H1 (cell line): ENCODE measurements around the gene CACNB2. TPM values are rescaled to one million over a fixed set of nuclear protein-coding genes. Genes with fewer than 3 reads are reported as not detected.

Source experiments
- CTCF ChIA-PET: fragments of 300-600 bp; sonication (Branson Sonifier 250); formaldehyde crosslinking; loops from one replicate; lab custom pipeline; 2021; ENCODE audit not compliant: partially characterized antibody; lab: Charles Lee
- POLR2A ChIA-PET: fragments of 300-600 bp; sonication (Branson Sonifier 250); formaldehyde crosslinking; loops from one replicate; lab custom pipeline; 2021; ENCODE audit warnings: inconsistent platforms; ENCODE audit not compliant: partially characterized antibody; lab: Charles Lee
- DNase-seq, 2 experiments: peaks; one replicate each; pipeline versions ENCODE4 v3.0.0 to v3.0.0-alpha.2; 2010 to 2022; ENCODE audit warnings: low spot score in 2 of 2, low read depth in 1 of 2, mixed read lengths in 1 of 2
- FAIRE-seq: peaks from 2 replicates; lab custom pipeline; 2011; peaks lifted over from hg19 to GRCh38; lab: Jason Lieb, UNC
- H2AFZ ChIP-seq: 2 replicates; pipeline ENCODE4 v1.8.1; 2012; ENCODE audit warnings: low read length, inconsistent platforms
- H2AK5ac ChIP-seq: 2 replicates; pipeline ENCODE4 v1.6.1; 2013; ENCODE audit warnings: low read depth, low read length
- H2BK120ac ChIP-seq: replicated peaks from 2 replicates; pipeline ENCODE3; 2013; ENCODE audit warnings: low read depth, low read length, inconsistent platforms
- H2BK12ac ChIP-seq: 2 replicates; pipeline ENCODE4 v1.6.1; 2013; ENCODE audit warnings: low read depth, low read length
- H2BK15ac ChIP-seq: 2 replicates; pipeline ENCODE4 v1.6.1; 2013; ENCODE audit warnings: low read length
- H2BK20ac ChIP-seq: 2 replicates; pipeline ENCODE4 v1.6.1; 2013; ENCODE audit warnings: low read length
- H2BK5ac ChIP-seq: 2 replicates; pipeline ENCODE4 v1.6.1; 2013; ENCODE audit warnings: low read depth, low read length
- H3K14ac ChIP-seq: 2 replicates; pipeline ENCODE4 v1.6.1; 2013; ENCODE audit warnings: inconsistent platforms; ENCODE audit not compliant: insufficient read length
- H3K18ac ChIP-seq: 2 replicates; pipeline ENCODE4 v1.6.1; 2013; ENCODE audit warnings: low read length; ENCODE audit errors: extremely low read depth
- H3K23ac ChIP-seq: 2 replicates; pipeline ENCODE4 v1.6.1; 2013; ENCODE audit warnings: inconsistent platforms; ENCODE audit not compliant: insufficient read length
- H3K23me2 ChIP-seq: 2 replicates; pipeline ENCODE4 v1.6.1; 2013; ENCODE audit warnings: low read depth, low read length
- H3K27ac ChIP-seq: 2 replicates; pipeline ENCODE4 v1.6.1; 2011; ENCODE audit warnings: low read depth, low read length, inconsistent platforms
- H3K27me3 ChIP-seq, 4 experiments: replicated peaks in 1 of 4; 1 replicate in 1 of 4; 2 replicates in 3 of 4; pipeline versions ENCODE4 v1.6.1 to v1.8.1; 2011 to 2013; ENCODE audit warnings: low read length in 3 of 4, mild to moderate bottlenecking in 3 of 4, inconsistent platforms in 2 of 4, mixed read lengths in 2 of 4, moderate library complexity in 1 of 4; ENCODE audit not compliant: control insufficient read depth in 3 of 4, insufficient read depth in 3 of 4; ENCODE audit errors: extremely low read depth in 1 of 4
- H3K36me3 ChIP-seq, 4 experiments: 2 replicates each; pipeline versions ENCODE4 v1.6.1 to v1.8.1; 2011 to 2013; ENCODE audit warnings: mild to moderate bottlenecking in 4 of 4, low read length in 3 of 4, moderate library complexity in 2 of 4, control low read depth in 1 of 4, inconsistent platforms in 1 of 4; ENCODE audit not compliant: insufficient read depth in 4 of 4, control insufficient read depth in 2 of 4
- H3K4ac ChIP-seq: replicated peaks from 2 replicates; pipeline ENCODE3; 2013; ENCODE audit warnings: low read length, low read depth, mixed read lengths, inconsistent platforms; ENCODE audit not compliant: insufficient read length
- H3K4me1 ChIP-seq, 4 experiments: replicated peaks in 1 of 4; 1 replicate in 1 of 4; 2 replicates in 3 of 4; pipeline versions ENCODE4 v1.6.1 to v1.8.1; 2011 to 2013; ENCODE audit warnings: low read length in 3 of 4, inconsistent platforms in 2 of 4, mixed read lengths in 1 of 4; ENCODE audit not compliant: insufficient read depth in 4 of 4, control insufficient read depth in 3 of 4
- H3K4me2 ChIP-seq, 2 experiments: 2 replicates each; pipeline versions ENCODE4 v1.6.1 to v1.8.1; 2011 to 2013; ENCODE audit warnings: low read depth in 2 of 2, low read length in 2 of 2, control low read depth in 1 of 2, inconsistent platforms in 1 of 2, mild to moderate bottlenecking in 1 of 2; ENCODE audit not compliant: insufficient read depth in 1 of 2
- H3K4me3 ChIP-seq, 4 experiments: fragments of 200-600, 300-600 bp in 1 of 4; sonication (generic), shearing (Covaris generic), sonication (Bioruptor Twin) in 1 of 4; 2 replicates each; pipeline versions ENCODE4 v1.5.1 to v1.8.1; 2011 to 2016; ENCODE audit warnings: low read length in 4 of 4, low read depth in 3 of 4, control low read depth in 2 of 4, inconsistent platforms in 2 of 4, mild to moderate bottlenecking in 2 of 4, mixed read lengths in 1 of 4, moderate library complexity in 1 of 4; ENCODE audit not compliant: insufficient read depth in 2 of 4; ENCODE audit errors: extremely low read depth in 1 of 4
- H3K56ac ChIP-seq: replicated peaks from 2 replicates; pipeline ENCODE3; 2013; ENCODE audit warnings: low read depth, mild to moderate bottlenecking, mixed read lengths, low read length, inconsistent platforms; ENCODE audit not compliant: insufficient read length
- H3K79me1 ChIP-seq: 2 replicates; pipeline ENCODE4 v1.6.1; 2013; ENCODE audit warnings: low read depth, low read length, control low read depth
- H3K79me2 ChIP-seq, 2 experiments: 2 replicates each; pipeline versions ENCODE4 v1.6.1 to v1.8.1; 2012 to 2013; ENCODE audit warnings: low read length in 2 of 2, mild to moderate bottlenecking in 2 of 2, inconsistent platforms in 1 of 2; ENCODE audit not compliant: insufficient read depth in 2 of 2, control insufficient read depth in 1 of 2
- H3K9ac ChIP-seq, 4 experiments: replicated peaks in 1 of 4; 1 replicate in 1 of 4; 2 replicates in 3 of 4; pipeline versions ENCODE4 v1.6.1 to v1.8.1; 2011 to 2013; ENCODE audit warnings: low read depth in 3 of 4, low read length in 3 of 4, control low read depth in 2 of 4, mild to moderate bottlenecking in 2 of 4, moderate library complexity in 2 of 4, inconsistent platforms in 1 of 4; ENCODE audit errors: extremely low read depth in 1 of 4
- H3K9me3 ChIP-seq, 2 experiments: 2 replicates each; pipeline versions ENCODE4 v1.6.1 to v1.8.1; 2012 to 2013; ENCODE audit warnings: mild to moderate bottlenecking in 2 of 2, moderate library complexity in 2 of 2, control low read depth in 1 of 2, inconsistent platforms in 1 of 2, low read depth in 1 of 2, low read length in 1 of 2, mixed read lengths in 1 of 2; ENCODE audit not compliant: insufficient read depth in 2 of 2
- H4K20me1 ChIP-seq, 2 experiments: replicated peaks in 1 of 2; 2 replicates each; pipeline versions ENCODE3 to v1.8.1; 2011 to 2013; ENCODE audit warnings: inconsistent platforms in 2 of 2, low read length in 2 of 2, mild to moderate bottlenecking in 1 of 2; ENCODE audit not compliant: insufficient read depth in 2 of 2, control insufficient read depth in 1 of 2
- H4K5ac ChIP-seq: 2 replicates; pipeline ENCODE4 v1.6.1; 2013; ENCODE audit warnings: low read length, low read depth, mixed read lengths, inconsistent platforms; ENCODE audit not compliant: insufficient read length
- H4K8ac ChIP-seq: 2 replicates; pipeline ENCODE4 v1.8.0; 2013; ENCODE audit warnings: mild to moderate bottlenecking, moderate library complexity, low read length, inconsistent platforms; ENCODE audit not compliant: insufficient read depth; ENCODE audit errors: extremely low read depth
- H4K91ac ChIP-seq: replicated peaks from 2 replicates; pipeline ENCODE3; 2013; ENCODE audit warnings: low read length, mixed read lengths, inconsistent platforms; ENCODE audit not compliant: insufficient read length
- GTF2F1 ChIP-seq: IDR thresholded peaks from 2 replicates; pipeline ENCODE4 v1.6.1; 2012; ENCODE audit warnings: low read depth, low read length, improper control_type of control experiment, borderline replicate concordance
- RAD21 ChIP-seq, 2 experiments: IDR thresholded peaks in 1 of 2; conservative IDR thresholded peaks in 1 of 2; 2 replicates each; pipeline ENCODE4 v1.6.1; 2011; ENCODE audit warnings: low read depth in 2 of 2, low read length in 2 of 2, improper control_type of control experiment in 1 of 2, inconsistent platforms in 1 of 2, mild to moderate bottlenecking in 1 of 2, moderate library complexity in 1 of 2
- WGBS, 2 experiments: shearing (Covaris generic) in 1 of 2; methylation state at CpG; one replicate each; pipeline versions ENCODE4 v1.1.6 to v1.1.7; 2013 to 2015; ENCODE audit warnings: low lambda C conversion rate in 2 of 2, mixed read lengths in 2 of 2, inconsistent platforms in 1 of 2, low coverage in 1 of 2, missing lambda C conversion rate in 1 of 2; ENCODE audit not compliant: insufficient replicate concordance in 2 of 2, insufficient coverage in 1 of 2, insufficient read length in 1 of 2; ENCODE audit errors: extremely low coverage in 1 of 2, missing lambda C conversion rate in 1 of 2; 5-methylcytosine and 5-hydroxymethylcytosine counted together
- polyA plus RNA-seq, 7 experiments: library from polyadenylated mRNA; depleted of rRNA in 3 of 7; stranded (reverse) in 5 of 7; unstranded in 2 of 7; fragments of >200 nt in 5 of 7; fragments of 200-250 nt in 2 of 7; gene quantifications; 1 replicate in 5 of 7; 2 replicates in 1 of 7; 4 replicates in 1 of 7; pipeline versions ENCODE4 v1.2.1 to v1.2.3, GENCODE V29; 2011 to 2013; ENCODE audit warnings: missing spikeins in 2 of 7, mixed read lengths in 2 of 7
- total RNA-seq: library from RNA; stranded (reverse); fragmentation: NEBNext Ultra II Directional; extraction: Animal tissue kit (Norgen Biotek cat#: 25700); gene quantifications from 2 replicates; pipeline ENCODE4 v1.2.1, GENCODE V29; 2021
- TF ChIP-seq, protein P1 (sequence below), 3 experiments: IDR thresholded peaks; 1 replicate in 2 of 3; 2 replicates in 1 of 3; pipeline versions ENCODE4 v1.5.1 to v1.6.1; 2011; ENCODE audit warnings: low read length in 3 of 3, mild to moderate bottlenecking in 3 of 3, inconsistent platforms in 2 of 3, low read depth in 1 of 3, moderate library complexity in 1 of 3; ENCODE audit not compliant: insufficient read depth in 1 of 3; ENCODE audit errors: control extremely low read depth in 1 of 3

CACNB2 gene
- total and polyA plus RNA-seq, 2 of the 8 experiments (the other 6 are each of a cell fraction or from before 2014, with no cell fraction given), result 2.4 to 3.2 TPM

DNA sequence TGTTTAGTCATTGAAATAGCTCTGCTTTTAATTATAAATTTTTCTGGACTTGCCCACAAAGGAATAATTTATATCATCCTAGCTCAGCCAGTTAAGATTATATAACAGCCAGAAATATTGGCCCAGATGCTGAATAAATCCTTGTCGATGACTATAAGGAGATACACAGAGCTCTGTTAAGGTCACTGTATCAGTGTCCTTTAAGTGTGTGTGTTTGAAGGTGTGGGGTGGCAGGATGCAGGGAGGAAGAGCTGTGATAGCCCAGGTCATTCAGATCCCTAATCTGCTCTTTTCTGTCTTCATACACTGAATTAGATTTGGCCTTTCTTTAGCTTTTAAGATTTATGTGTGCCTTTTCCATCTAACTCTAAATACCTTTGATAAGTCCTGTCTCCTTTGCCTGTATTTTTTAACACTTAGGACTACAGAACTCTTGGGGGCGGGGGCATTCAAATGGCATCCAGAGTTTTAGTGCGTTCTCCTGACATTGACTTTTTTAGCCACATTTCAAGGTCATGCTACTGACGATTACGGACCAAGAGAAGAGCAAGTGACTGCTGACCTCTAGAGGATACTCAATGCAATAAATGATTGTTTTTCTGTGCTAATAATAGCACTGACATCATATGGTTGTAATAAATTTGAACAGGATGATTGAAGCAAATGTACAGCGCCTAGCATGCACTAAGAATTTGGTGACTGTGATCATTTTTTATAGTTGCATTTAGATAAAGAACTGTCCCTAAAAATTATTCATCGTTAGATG lies 172.3 kb downstream of the CACNB2 start:
- no peak overlapping the region for H3K27ac ChIP-seq
- H3K79me1 ChIP-seq, result no peaks in the 10 kb centered on the region
- H3K23ac ChIP-seq, result no peak overlapping the region
- H3K14ac ChIP-seq, result no peak overlapping the region
- H4K91ac ChIP-seq, result no peak overlapping the region
- WGBS, 2 experiments, result 53% methylated on average over 7 of the region's 7 CpGs; no CpG with 5 or more reads in 1 of the 2 experiments
- H3K9ac ChIP-seq, result no peak overlapping the region
- H4K20me1 ChIP-seq, result no peaks in the 10 kb centered on the region
- FAIRE-seq (peak; percentile 83), DNase-seq (no peak)
- no peaks in the 10 kb centered on the region for H3K9me3 ChIP-seq
- no peak overlapping the region for H2AFZ ChIP-seq
- H2BK20ac ChIP-seq, result no peak overlapping the region
- no peak overlapping the region for H3K4me2 ChIP-seq
- TF ChIP-seq, protein P1, sequence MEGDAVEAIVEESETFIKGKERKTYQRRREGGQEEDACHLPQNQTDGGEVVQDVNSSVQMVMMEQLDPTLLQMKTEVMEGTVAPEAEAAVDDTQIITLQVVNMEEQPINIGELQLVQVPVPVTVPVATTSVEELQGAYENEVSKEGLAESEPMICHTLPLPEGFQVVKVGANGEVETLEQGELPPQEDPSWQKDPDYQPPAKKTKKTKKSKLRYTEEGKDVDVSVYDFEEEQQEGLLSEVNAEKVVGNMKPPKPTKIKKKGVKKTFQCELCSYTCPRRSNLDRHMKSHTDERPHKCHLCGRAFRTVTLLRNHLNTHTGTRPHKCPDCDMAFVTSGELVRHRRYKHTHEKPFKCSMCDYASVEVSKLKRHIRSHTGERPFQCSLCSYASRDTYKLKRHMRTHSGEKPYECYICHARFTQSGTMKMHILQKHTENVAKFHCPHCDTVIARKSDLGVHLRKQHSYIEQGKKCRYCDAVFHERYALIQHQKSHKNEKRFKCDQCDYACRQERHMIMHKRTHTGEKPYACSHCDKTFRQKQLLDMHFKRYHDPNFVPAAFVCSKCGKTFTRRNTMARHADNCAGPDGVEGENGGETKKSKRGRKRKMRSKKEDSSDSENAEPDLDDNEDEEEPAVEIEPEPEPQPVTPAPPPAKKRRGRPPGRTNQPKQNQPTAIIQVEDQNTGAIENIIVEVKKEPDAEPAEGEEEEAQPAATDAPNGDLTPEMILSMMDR (IDR thresholded peaks at IDR 0.05; ENCODE audit: control extremely low read depth in 1 of 3, insufficient read depth in 1 of 3, low read depth in 1 of 3, low read length in 3 of 3), result peak in 2 of 3 experiments; percentile 45 to 68; a peak in 3 of 4 replicates
- TF ChIP-seq RAD21 (IDR thresholded peaks at IDR 0.05 in 1 of 2, conservative IDR thresholded peaks at IDR 0.05 in 1 of 2; ENCODE audit: low read depth in 2 of 2, low read length in 2 of 2) (peak; percentile 77 to 78), GTF2F1 (no peak)
- ChIA-PET POLR2A (no interaction called here), CTCF (interaction anchor here (0.6 to 1.9 kb wide), 19 partner anchors 10 to 668 kb away, joined by 3 to 8 read pairs (median 3); partner anchors contain the start of gene STAM)
- no peak overlapping the region for H3K4me3 ChIP-seq
- no peak overlapping the region for H2BK5ac ChIP-seq
- H3K4ac ChIP-seq, result no peak overlapping the region
- H3K56ac ChIP-seq, result no peak overlapping the region
- no peak overlapping the region for H3K18ac ChIP-seq
- no peak overlapping the region for H2AK5ac ChIP-seq
- no peak overlapping the region for H2BK120ac ChIP-seq
- H3K79me2 ChIP-seq, result no peaks in the 10 kb centered on the region
- no peaks in the 10 kb centered on the region for H3K4me1 ChIP-seq
- no peaks in the 10 kb centered on the region for H3K36me3 ChIP-seq
- no peaks in the 10 kb centered on the region for H3K27me3 ChIP-seq
- no peak overlapping the region for H2BK15ac ChIP-seq
- H4K5ac ChIP-seq, result no peak overlapping the region
- no peak overlapping the region for H4K8ac ChIP-seq
- no peak overlapping the region for H2BK12ac ChIP-seq
- no peaks in the 10 kb centered on the region for H3K23me2 ChIP-seq
